Measurements from ENCODE around the gene FRMD5. TPM values are rescaled to one million over a fixed set of nuclear protein-coding genes. Genes with fewer than 3 reads are reported as not detected.

Gene FRMD5
- total RNA-seq, 3 donors from 2014 or later (not counting 1 experiment from before 2014, with no cell fraction given) = not detected

- H3K4me1 ChIP-seq (ENCODE audit: control insufficient read depth, insufficient read depth, low read length) = peaks cover 14% of the 10 kb centered on the region
- H3K9me3 ChIP-seq (ENCODE audit: control insufficient read depth, insufficient read depth, low read length) = no peaks in the 10 kb centered on the region
- peaks cover 14% of the 10 kb centered on the region for H3K27me3 ChIP-seq (ENCODE audit: control insufficient read depth, insufficient read depth, low read length)
- Mint-ChIP-seq H3K4me1 (peaks cover 7 to 17% of the 10 kb centered on the region in 2 donors), H3K4me3 (no peak overlapping the region), H3K27me3 (ENCODE audit: low read depth in 2 of 2) (peaks cover 46 to 76% of the 10 kb centered on the region in 2 donors), H3K9me3 (no peaks in the 10 kb centered on the region), H3K36me3 (no peaks in the 10 kb centered on the region), H3K27ac (no peak overlapping the region)
- no peak overlapping the region for H3K4me3 ChIP-seq (ENCODE audit: low read length)
- DNase-seq = no peak
- H3K36me3 ChIP-seq (ENCODE audit: control insufficient read depth, insufficient read depth, low read length) = no peaks in the 10 kb centered on the region
- ATAC-seq = no peak
- no peak for TF ChIP-seq CTCF (IDR thresholded peaks at IDR 0.05)
- no peak overlapping the region for H3K27ac ChIP-seq (ENCODE audit: low read length)
- intact Hi-C loops (cut with micrococcal nuclease) = no loop called here
- 86% methylated on average over 3 of the region's 3 CpGs for WGBS (ENCODE audit: insufficient coverage)
Measured at GRCh38 chr15:44199393-44199792, 4.3 kb upstream of the FRMD5 start.

- H3K4me3 Mint-ChIP-seq = peak overlapping the region; percentile 90
- H3K27me3 Mint-ChIP-seq (ENCODE audit: low read depth in 2 of 2) = peaks cover 46 to 63% of the 10 kb centered on the region in 2 donors
- WGBS (ENCODE audit: insufficient coverage) = 5% methylated on average over 72 of the region's 74 CpGs
Measured at GRCh38 chr15:44194323-44195150, 534 bp downstream of the FRMD5 start.

GRCh38 chr15:44193651-44194322 lies 1.3 kb downstream of the FRMD5 start:
- DNase-seq = peak in 1 of 2 donors; percentile 19

More at GRCh38 chr15:44194323-44195150, 534 bp downstream of the FRMD5 start:
- Mint-ChIP-seq H3K27ac (no peak overlapping the region), H3K36me3 (no peaks in the 10 kb centered on the region), H3K4me1 (peaks cover 12 to 23% of the 10 kb centered on the region in 2 donors), H3K9me3 (no peaks in the 10 kb centered on the region)
- Histone ChIP-seq H3K4me1 (ENCODE audit: control insufficient read depth, insufficient read depth, low read length) (peaks cover 20% of the 10 kb centered on the region), H3K36me3 (ENCODE audit: control insufficient read depth, insufficient read depth, low read length) (no peaks in the 10 kb centered on the region), H3K9me3 (ENCODE audit: control insufficient read depth, insufficient read depth, low read length) (no peaks in the 10 kb centered on the region), H3K4me3 (ENCODE audit: low read length) (peak overlapping the region; percentile 42), H3K27ac (ENCODE audit: low read length) (no peak overlapping the region), H3K27me3 (ENCODE audit: control insufficient read depth, insufficient read depth, low read length) (peaks cover 37% of the 10 kb centered on the region)
- intact Hi-C loops (cut with micrococcal nuclease) = no loop called here
- ATAC-seq = peak; percentile 27 to 47 (median 38)
- peak; percentile 17 to 56 for DNase-seq
- TF ChIP-seq CTCF (IDR thresholded peaks at IDR 0.05) = no peak

More at GRCh38 chr15:44193651-44194322, 1.3 kb downstream of the FRMD5 start:
- H3K9me3 ChIP-seq (ENCODE audit: control insufficient read depth, insufficient read depth, low read length) = no peaks in the 10 kb centered on the region
- no peak overlapping the region for H3K4me3 ChIP-seq (ENCODE audit: low read length)
- TF ChIP-seq CTCF (IDR thresholded peaks at IDR 0.05) = no peak
- peaks cover 37% of the 10 kb centered on the region for H3K27me3 ChIP-seq (ENCODE audit: control insufficient read depth, insufficient read depth, low read length)
- Mint-ChIP-seq H3K27ac (no peak overlapping the region), H3K9me3 (no peaks in the 10 kb centered on the region), H3K4me3 (peak overlapping the region; percentile 70), H3K27me3 (ENCODE audit: low read depth in 2 of 2) (peaks cover 43 to 59% of the 10 kb centered on the region in 2 donors), H3K4me1 (peaks cover 12 to 23% of the 10 kb centered on the region in 2 donors), H3K36me3 (no peaks in the 10 kb centered on the region)
- H3K27ac ChIP-seq (ENCODE audit: low read length) = no peak overlapping the region
- WGBS (ENCODE audit: insufficient coverage) = 17% methylated on average over 18 of the region's 20 CpGs
- H3K4me1 ChIP-seq (ENCODE audit: control insufficient read depth, insufficient read depth, low read length) = peaks cover 20% of the 10 kb centered on the region
- H3K36me3 ChIP-seq (ENCODE audit: control insufficient read depth, insufficient read depth, low read length) = no peaks in the 10 kb centered on the region
- intact Hi-C loops (cut with micrococcal nuclease) = no loop called here
- no peak for ATAC-seq
